ENCODE results near the gene GDF3. TPM values are rescaled to one million over a fixed set of nuclear protein-coding genes. Genes with fewer than 3 reads are reported as not detected.

The GDF3 gene
- total and polyA plus RNA-seq, 2 donors (not counting 1 experiment from before 2014, with no cell fraction given): not detected

- Mint-ChIP-seq H3K4me3 (no peak overlapping the region), H3K4me1 (peaks cover 10% of the 10 kb centered on the region), H3K27ac (no peak overlapping the region), H3K9me3 (ENCODE audit: insufficient read depth) (no peaks in the 10 kb centered on the region), H3K27me3 (peaks cover 20% of the 10 kb centered on the region)
- Histone ChIP-seq H4K20me1 (ENCODE audit: control insufficient read depth, insufficient read depth, low read length, poor library complexity, severe bottlenecking) (no peaks in the 10 kb centered on the region), H3K4me1 (ENCODE audit: control insufficient read depth in 2 of 2, insufficient read depth in 2 of 2, low read length in 2 of 2) (peaks cover 5 to 10% of the 10 kb centered on the region in 2 donors), H3K4me2 (replicated peaks; ENCODE audit: low read depth, low read length, poor library complexity, severe bottlenecking) (no peak overlapping the region), H3K27ac (ENCODE audit: low read length in 2 of 2) (no peak overlapping the region), H3K9me3 (ENCODE audit: control extremely low read depth in 1 of 3, control insufficient read depth in 2 of 3, insufficient read depth in 1 of 3, low read length in 2 of 3) (no peaks in the 10 kb centered on the region), H3K9ac (ENCODE audit: low read length) (no peak overlapping the region), H3K79me2 (ENCODE audit: control insufficient read depth, insufficient read depth, low read length) (no peaks in the 10 kb centered on the region), H2AFZ (ENCODE audit: insufficient read depth, low read depth, low read length, poor library complexity, severe bottlenecking) (no peak overlapping the region), H3K36me3 (replicated peaks in 1 of 2; ENCODE audit: control extremely low read depth in 1 of 2, control insufficient read depth in 1 of 2, extremely low read depth in 1 of 2, insufficient read depth in 2 of 2, low read length in 1 of 2) (no peaks in the 10 kb centered on the region), H3K4me3 (ENCODE audit: control extremely low read depth in 1 of 5, extremely low read depth in 1 of 5, insufficient read depth in 1 of 5, low read depth in 2 of 5, low read length in 4 of 5) (no peak overlapping the region), H3K27me3 (replicated peaks in 1 of 4; ENCODE audit: control extremely low read depth in 1 of 4, control insufficient read depth in 3 of 4, insufficient read depth in 4 of 4, low read length in 3 of 4) (peaks cover 0 to 4% (median 2%) of the 10 kb centered on the region in 4 experiments)
- 7% methylated on average over 3 of the region's 6 CpGs for WGBS (ENCODE audit: insufficient coverage)
- no peak for ATAC-seq (ENCODE audit: low read depth)
- CTCF ChIA-PET: no interaction called here
- intact Hi-C loops (cut with micrococcal nuclease): no loop called here
- TF ChIP-seq CTCF (IDR thresholded peaks at IDR 0.05) (no peak), EZH2 (IDR thresholded peaks at IDR 0.05; ENCODE audit: borderline replicate concordance, insufficient read depth, low read depth, low read length, poor library complexity, severe bottlenecking) (no peak)
- POLR2A ChIA-PET: no interaction called here
- DNase-seq: no peak
Measured at GRCh38 chr12:7693793-7694192, 1.8 kb downstream of the GDF3 start.

- Histone ChIP-seq H3K9ac (ENCODE audit: low read length) (no peak overlapping the region), H3K4me1 (ENCODE audit: control insufficient read depth in 2 of 2, insufficient read depth in 2 of 2, low read length in 2 of 2) (peaks cover 4 to 5% of the 10 kb centered on the region in 2 donors), H4K20me1 (ENCODE audit: control insufficient read depth, insufficient read depth, low read length, poor library complexity, severe bottlenecking) (no peaks in the 10 kb centered on the region), H3K79me2 (ENCODE audit: control insufficient read depth, insufficient read depth, low read length) (no peaks in the 10 kb centered on the region), H3K4me2 (replicated peaks; ENCODE audit: low read depth, low read length, poor library complexity, severe bottlenecking) (no peak overlapping the region), H3K9me3 (ENCODE audit: control extremely low read depth in 1 of 3, control insufficient read depth in 2 of 3, insufficient read depth in 1 of 3, low read length in 2 of 3) (no peaks in the 10 kb centered on the region), H3K27me3 (replicated peaks in 1 of 4; ENCODE audit: control extremely low read depth in 1 of 4, control insufficient read depth in 3 of 4, insufficient read depth in 4 of 4, low read length in 3 of 4) (no peaks in the 10 kb centered on the region), H3K27ac (ENCODE audit: low read length in 2 of 2) (no peak overlapping the region), H2AFZ (ENCODE audit: insufficient read depth, low read depth, low read length, poor library complexity, severe bottlenecking) (no peak overlapping the region), H3K4me3 (ENCODE audit: control extremely low read depth in 1 of 5, extremely low read depth in 1 of 5, insufficient read depth in 1 of 5, low read depth in 2 of 5, low read length in 4 of 5) (no peak overlapping the region), H3K36me3 (replicated peaks in 1 of 2; ENCODE audit: control extremely low read depth in 1 of 2, control insufficient read depth in 1 of 2, extremely low read depth in 1 of 2, insufficient read depth in 2 of 2, low read length in 1 of 2) (no peaks in the 10 kb centered on the region)
- Mint-ChIP-seq H3K27me3 (peaks cover 6% of the 10 kb centered on the region), H3K4me3 (no peak overlapping the region), H3K4me1 (peaks cover 8% of the 10 kb centered on the region), H3K9me3 (ENCODE audit: insufficient read depth) (no peaks in the 10 kb centered on the region), H3K27ac (no peak overlapping the region)
- WGBS (ENCODE audit: insufficient coverage): 100% methylated on average over 1 of the region's 2 CpGs
- ChIA-PET CTCF (no interaction called here), POLR2A (no interaction called here)
- ATAC-seq (ENCODE audit: low read depth) (no peak), DNase-seq (no peak)
- TF ChIP-seq EZH2 (IDR thresholded peaks at IDR 0.05; ENCODE audit: borderline replicate concordance, insufficient read depth, low read depth, low read length, poor library complexity, severe bottlenecking): no peak
- no peak for TF ChIP-seq CTCF (IDR thresholded peaks at IDR 0.05)
- intact Hi-C loops (cut with micrococcal nuclease): no loop called here
Measured at GRCh38 chr12:7681535-7681934, 14.0 kb downstream of the GDF3 start.
